Hypothalamus (tissue), 51 donors: ENCODE measurements around the gene TFAP2C.

Source experiments
- DNase-seq, 51 donors: peaks; one replicate each; lab custom pipeline; 2025; lab: John Stamatoyannopoulos, UW

Gene TFAP2C

GRCh38 chr20:56628873-56629463 lies at the start of gene TFAP2C:
Gene TFAP2C, plus strand, starts transcription at chr20:56629306. Its CDS starts 239 bp downstream, at chr20:56629545.
- DNase-seq, result peak in 8 of 51 donors; percentile 2 to 19 (median 8)

GRCh38 chr20:56580226-56580625 lies 48.9 kb upstream of the TFAP2C start:
- no peak for DNase-seq

GRCh38 chr20:56581701-56582100 lies 47.4 kb upstream of the TFAP2C start:
- no peak for DNase-seq

- no peak for DNase-seq
Observed at GRCh38 chr20:56582542-56582941, 46.6 kb upstream of the TFAP2C start.

GRCh38 chr20:56584916-56585315 lies 44.2 kb upstream of the TFAP2C start:
- DNase-seq, result no peak

- no peak for DNase-seq
Observed at GRCh38 chr20:56587307-56588041, 41.6 kb upstream of the TFAP2C start.

- no peak for DNase-seq
Observed at GRCh38 chr20:56588996-56589395, 40.1 kb upstream of the TFAP2C start.

- no peak for DNase-seq
Observed at GRCh38 chr20:56589633-56590032, 39.5 kb upstream of the TFAP2C start.

GRCh38 chr20:56590888-56591287 lies 38.2 kb upstream of the TFAP2C start:
- no peak for DNase-seq

GRCh38 chr20:56592211-56592610 lies 36.9 kb upstream of the TFAP2C start:
- DNase-seq, result no peak

- no peak for DNase-seq
Observed at GRCh38 chr20:56592817-56593216, 36.3 kb upstream of the TFAP2C start.

- DNase-seq, result no peak
Observed at GRCh38 chr20:56595746-56596475, 33.2 kb upstream of the TFAP2C start.

GRCh38 chr20:56601166-56601565 lies 27.9 kb upstream of the TFAP2C start:
- no peak for DNase-seq

GRCh38 chr20:56604673-56605072 lies 24.4 kb upstream of the TFAP2C start:
- no peak for DNase-seq

GRCh38 chr20:56605261-56605996 lies 23.7 kb upstream of the TFAP2C start:
- no peak for DNase-seq

GRCh38 chr20:56606174-56606945 lies 22.7 kb upstream of the TFAP2C start:
- DNase-seq, result no peak

GRCh38 chr20:56607061-56607704 lies 21.9 kb upstream of the TFAP2C start:
- DNase-seq, result no peak

- no peak for DNase-seq
Observed at GRCh38 chr20:56608376-56608775, 20.7 kb upstream of the TFAP2C start.

GRCh38 chr20:56609321-56609720 lies 19.8 kb upstream of the TFAP2C start:
- DNase-seq, result no peak

- no peak for DNase-seq
Observed at GRCh38 chr20:56610098-56610497, 19.0 kb upstream of the TFAP2C start.
